Measurements from ENCODE around the gene IRF6.

The IRF6 gene

GRCh38 chr1:209783386-209783785 lies 22.6 kb downstream of the IRF6 start:
- TF ChIP-seq CTCF (IDR thresholded peaks at IDR 0.05; ENCODE audit: borderline replicate concordance, insufficient read depth, low read depth, low read length): no peak
- H3K4me3 ChIP-seq (ENCODE audit: low read depth, low read length): peak overlapping the region; percentile 89

GRCh38 chr1:209780268-209780667 lies 25.7 kb downstream of the IRF6 start:
- H3K4me3 ChIP-seq (ENCODE audit: low read depth, low read length): no peak overlapping the region
- TF ChIP-seq CTCF (IDR thresholded peaks at IDR 0.05; ENCODE audit: borderline replicate concordance, insufficient read depth, low read depth, low read length): no peak

- TF ChIP-seq CTCF (IDR thresholded peaks at IDR 0.05; ENCODE audit: borderline replicate concordance, insufficient read depth, low read depth, low read length): no peak
These were observed 27.8 kb downstream of the IRF6 start for GRCh38 chr1:209778102-209778501.

GRCh38 chr1:209777587-209777986 lies 28.4 kb downstream of the IRF6 start:
- TF ChIP-seq CTCF (IDR thresholded peaks at IDR 0.05; ENCODE audit: borderline replicate concordance, insufficient read depth, low read depth, low read length): no peak
- no peak overlapping the region for H3K4me3 ChIP-seq (ENCODE audit: low read depth, low read length)

More at GRCh38 chr1:209778102-209778501, 27.8 kb downstream of the IRF6 start:
- no peak overlapping the region for H3K4me3 ChIP-seq (ENCODE audit: low read depth, low read length)

- no peak for TF ChIP-seq CTCF (IDR thresholded peaks at IDR 0.05; ENCODE audit: borderline replicate concordance, insufficient read depth, low read depth, low read length)
- H3K4me3 ChIP-seq (ENCODE audit: low read depth, low read length): no peak overlapping the region
These were observed 30.3 kb downstream of the IRF6 start for GRCh38 chr1:209775678-209776077.

GRCh38 chr1:209774592-209774991 lies 31.4 kb downstream of the IRF6 start:
- no peak for TF ChIP-seq CTCF (IDR thresholded peaks at IDR 0.05; ENCODE audit: borderline replicate concordance, insufficient read depth, low read depth, low read length)

GRCh38 chr1:209772126-209772525 lies 33.8 kb downstream of the IRF6 start:
- H3K4me3 ChIP-seq (ENCODE audit: low read depth, low read length): no peak overlapping the region
- TF ChIP-seq CTCF (IDR thresholded peaks at IDR 0.05; ENCODE audit: borderline replicate concordance, insufficient read depth, low read depth, low read length): no peak

More at GRCh38 chr1:209774592-209774991, 31.4 kb downstream of the IRF6 start:
- H3K4me3 ChIP-seq (ENCODE audit: low read depth, low read length): no peak overlapping the region
